SK-N-SH (cell line): Measurements from ENCODE around the gene COL23A1. TPM values are rescaled to one million over a fixed set of nuclear protein-coding genes. Genes with fewer than 3 reads are reported as not detected.

Experiments used
- CTCF ChIA-PET: fragments of 300-600, 350-600 bp; formaldehyde crosslinking; extraction: SDS; loops from one replicate; lab custom pipeline; 2021; lab: Yijun Ruan, JAX
- POLR2A ChIA-PET: fragments of 350-600 bp; sonication (Branson Sonifier 250); formaldehyde crosslinking; extraction: SDS; loops from one replicate; lab custom pipeline; 2020; ENCODE audit warnings: antibody characterized with exemption, inconsistent platforms; lab: Yijun Ruan, JAX
- DNase-seq: peaks from one replicate; pipeline ENCODE4 v3.0.0; 2012
- H2AFZ ChIP-seq: fragments of 200-600 bp; sonication (generic); 2 replicates; pipeline ENCODE4 v1.8.1; 2016; ENCODE audit warnings: antibody characterized with exemption, mild to moderate bottlenecking, low read depth
- H3F3A ChIP-seq: fragments of 200-600 bp; sonication (generic); replicated peaks from 2 replicates; pipeline ENCODE3; 2016; ENCODE audit warnings: antibody characterized with exemption, mild to moderate bottlenecking; ENCODE audit not compliant: insufficient read depth
- H3K27ac ChIP-seq, 2 experiments: fragments of 200-500 bp in 1 of 2; fragments of 200-600 bp in 1 of 2; sonication (Bioruptor generic) in 1 of 2; sonication (generic), shearing (Covaris generic) in 1 of 2; 2 replicates each; pipeline versions ENCODE4 v1.5.1 to v1.6.1; 2014 to 2016; ENCODE audit warnings: low read depth in 2 of 2, inconsistent platforms in 1 of 2, low read length in 1 of 2, mild to moderate bottlenecking in 1 of 2, mixed read lengths in 1 of 2
- H3K27me3 ChIP-seq: fragments of 200-600 bp; sonication (generic), shearing (Covaris generic); 2 replicates; pipeline ENCODE4 v1.6.1; 2016; ENCODE audit warnings: mixed run types; ENCODE audit not compliant: insufficient read depth
- H3K36me3 ChIP-seq, 2 experiments: fragments of 200-500 bp in 1 of 2; fragments of 200-600 bp in 1 of 2; sonication (Bioruptor generic) in 1 of 2; sonication (generic) in 1 of 2; replicated peaks in 1 of 2; 2 replicates each; pipeline versions ENCODE3 to v1.5.1; 2014 to 2016; ENCODE audit warnings: low read length in 1 of 2, mild to moderate bottlenecking in 1 of 2; ENCODE audit not compliant: insufficient read depth in 2 of 2, control insufficient read depth in 1 of 2
- H3K4me1 ChIP-seq, 2 experiments: fragments of 200-500 bp in 1 of 2; fragments of 200-600 bp in 1 of 2; sonication (Bioruptor generic) in 1 of 2; sonication (generic), shearing (Covaris generic) in 1 of 2; 2 replicates each; pipeline versions ENCODE4 v1.5.1 to v1.6.1; 2014 to 2016; ENCODE audit warnings: low read depth in 1 of 2, low read length in 1 of 2, mixed run types in 1 of 2; ENCODE audit not compliant: insufficient read depth in 2 of 2, control insufficient read depth in 1 of 2
- H3K4me2 ChIP-seq: fragments of 200-600 bp; sonication (generic), shearing (Covaris generic); 2 replicates; pipeline ENCODE4 v1.6.1; 2017; ENCODE audit warnings: mixed run types
- H3K4me3 ChIP-seq, 2 experiments: fragments of 200-500 bp in 1 of 2; fragments of 200-600 bp in 1 of 2; sonication (Bioruptor generic) in 1 of 2; sonication (generic), shearing (Covaris generic) in 1 of 2; 2 replicates each; pipeline versions ENCODE4 v1.5.1 to v1.8.1; 2014 to 2016; ENCODE audit warnings: low read depth in 2 of 2, inconsistent platforms in 1 of 2, low read length in 1 of 2, mild to moderate bottlenecking in 1 of 2, mixed read lengths in 1 of 2, moderate library complexity in 1 of 2
- H3K79me2 ChIP-seq: fragments of 200-600 bp; sonication (generic); 2 replicates; pipeline ENCODE4 v1.8.1; 2017; ENCODE audit warnings: mild to moderate bottlenecking; ENCODE audit not compliant: insufficient read depth
- H3K9ac ChIP-seq: fragments of 200-600 bp; sonication (generic); 2 replicates; pipeline ENCODE4 v1.6.1; 2017; ENCODE audit warnings: mixed run types
- H3K9me2 ChIP-seq: fragments of 200-600 bp; sonication (generic); 2 replicates; pipeline ENCODE4 v1.6.1; 2017; ENCODE audit warnings: mixed run types
- H3K9me3 ChIP-seq: fragments of 200-600 bp; sonication (generic); 2 replicates; pipeline ENCODE4 v1.6.1; 2017; ENCODE audit warnings: mixed run types, mild to moderate bottlenecking, moderate library complexity
- H4K20me1 ChIP-seq: fragments of 200-600 bp; sonication (generic); 2 replicates; pipeline ENCODE4 v1.6.1; 2017; ENCODE audit warnings: mild to moderate bottlenecking, mixed run types; ENCODE audit not compliant: insufficient read depth
- CHD2 ChIP-seq: fragments of 150-350 bp; IDR thresholded peaks from 2 replicates; pipeline ENCODE4 v1.6.1; 2018; ENCODE audit warnings: low read length; ENCODE audit not compliant: partially characterized antibody
- ELF1 ChIP-seq: IDR thresholded peaks from 2 replicates; pipeline ENCODE4 v1.4.0; 2012
- EP300 ChIP-seq, 2 experiments: IDR thresholded peaks; 2 replicates each; pipeline versions ENCODE4 v1.4.0 to v1.6.1; 2012; ENCODE audit warnings: borderline replicate concordance in 1 of 2, low read depth in 1 of 2, low read length in 1 of 2
- EZH2phosphoT487 ChIP-seq: fragments of 200-600 bp; sonication (generic); IDR thresholded peaks from 2 replicates; pipeline ENCODE4 v1.6.1; 2017; ENCODE audit warnings: low read depth, mixed run types, mild to moderate bottlenecking, antibody characterized with exemption, moderate library complexity, borderline replicate concordance
- FOSL2 ChIP-seq: IDR thresholded peaks from 2 replicates; pipeline ENCODE4 v1.4.0; 2012; ENCODE audit warnings: low read depth, mild to moderate bottlenecking, moderate library complexity, borderline replicate concordance
- FOXM1 ChIP-seq: IDR thresholded peaks from 2 replicates; pipeline ENCODE4 v1.4.0; 2012; ENCODE audit warnings: low read depth, mild to moderate bottlenecking
- GABPA ChIP-seq: IDR thresholded peaks from 2 replicates; pipeline ENCODE4 v1.4.0; 2012; ENCODE audit warnings: low read depth, mild to moderate bottlenecking
- MXI1 ChIP-seq: IDR thresholded peaks from 2 replicates; pipeline ENCODE4 v1.6.1; 2012; ENCODE audit warnings: mild to moderate bottlenecking, low read depth, low read length, improper control_type of control experiment
- NRF1 ChIP-seq: IDR thresholded peaks from 2 replicates; pipeline ENCODE4 v1.6.1; 2012; ENCODE audit warnings: low read depth, mild to moderate bottlenecking, low read length
- POLR2AphosphoS5 ChIP-seq: IDR thresholded peaks from 2 replicates; pipeline ENCODE4 v1.6.1; 2012; ENCODE audit warnings: low read depth, low read length
- RAD21 ChIP-seq: IDR thresholded peaks from 2 replicates; pipeline ENCODE4 v1.6.1; 2012; ENCODE audit warnings: mild to moderate bottlenecking, low read length
- RCOR1 ChIP-seq: fragments of 150-350 bp; IDR thresholded peaks from 2 replicates; pipeline ENCODE4 v1.6.1; 2017; ENCODE audit warnings: antibody characterized with exemption, low read length
- RXRA ChIP-seq: IDR thresholded peaks from 2 replicates; pipeline ENCODE4 v1.4.0; 2012; ENCODE audit warnings: low read depth, mild to moderate bottlenecking, borderline replicate concordance
- SIN3A ChIP-seq: IDR thresholded peaks from 2 replicates; pipeline ENCODE4 v1.6.1; 2012; ENCODE audit warnings: low read depth, mild to moderate bottlenecking, low read length, moderate library complexity, borderline replicate concordance
- TAF1 ChIP-seq: IDR thresholded peaks from 2 replicates; pipeline ENCODE4 v1.6.1; 2012; ENCODE audit warnings: low read depth, mild to moderate bottlenecking, low read length, moderate library complexity, borderline replicate concordance
- TCF12 ChIP-seq: IDR thresholded peaks from 2 replicates; pipeline ENCODE4 v1.4.0; 2012
- TEAD4 ChIP-seq: IDR thresholded peaks from 2 replicates; pipeline ENCODE4 v1.4.0; 2012; ENCODE audit warnings: mild to moderate bottlenecking, borderline replicate concordance; ENCODE audit not compliant: insufficient read depth
- WGBS: methylation state at CpG from one replicate; pipeline ENCODE4 v1.1.6; 2017; ENCODE audit warnings: low lambda C conversion rate; 5-methylcytosine and 5-hydroxymethylcytosine counted together
- polyA plus RNA-seq, 3 experiments: library from polyadenylated mRNA; depleted of rRNA; stranded (reverse); fragments of >200 nt; gene quantifications; 2 replicates each; pipeline ENCODE4 v1.2.3, GENCODE V29; 2012
- TF ChIP-seq, protein P1 (sequence below): IDR thresholded peaks from 2 replicates; pipeline ENCODE4 v1.6.1; 2012; ENCODE audit warnings: mild to moderate bottlenecking, low read depth, low read length, moderate library complexity
- TF ChIP-seq, protein P2 (sequence below): IDR thresholded peaks from 2 replicates; pipeline ENCODE4 v1.4.0; 2012; ENCODE audit warnings: low read depth, borderline replicate concordance

COL23A1 gene
- polyA plus RNA-seq, 1 of the 3 experiments (the other 2 are of a cell fraction): 0.10 TPM

DNA sequence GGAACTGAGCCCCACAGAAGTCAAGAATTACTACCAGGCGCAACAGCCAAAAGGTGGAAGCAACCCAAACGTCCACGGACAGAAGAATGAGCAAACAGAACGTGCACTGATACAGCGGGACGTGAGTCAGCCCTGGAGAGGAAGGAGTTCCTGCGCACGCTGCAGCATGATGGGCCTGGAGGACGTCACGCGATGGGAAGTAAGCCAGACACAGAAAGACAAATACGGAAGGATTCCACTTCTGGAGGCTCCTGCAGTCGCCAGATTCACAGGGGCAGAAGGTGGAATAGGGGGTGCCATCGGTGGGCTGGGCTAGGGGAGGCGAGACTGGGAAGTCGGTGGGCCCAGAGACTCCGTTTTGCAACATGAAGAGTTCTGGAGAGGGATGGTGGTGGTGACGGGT is 277.3 kb downstream of the COL23A1 start:
- POLR2A ChIA-PET: no interaction called here
- no peaks in the 10 kb centered on the region for H3K9me3 ChIP-seq

More for the DNA sequence above, 277.3 kb downstream of the COL23A1 start:
- H3K4me1 ChIP-seq: peaks cover 0 to 42% of the 10 kb centered on the region in 2 experiments; a peak in 1 of 4 replicates
- no peaks in the 10 kb centered on the region for H3K9me2 ChIP-seq
- no peaks in the 10 kb centered on the region for H3F3A ChIP-seq
- no peaks in the 10 kb centered on the region for H3K79me2 ChIP-seq
- no peak overlapping the region for H3K4me2 ChIP-seq
- no peak overlapping the region for H3K9ac ChIP-seq
- CTCF ChIA-PET: no interaction called here
- no peak overlapping the region for H2AFZ ChIP-seq
- no peak overlapping the region; a peak in 1 of 4 replicates for H3K27ac ChIP-seq
- no peaks in the 10 kb centered on the region for H4K20me1 ChIP-seq
- no peaks in the 10 kb centered on the region for H3K27me3 ChIP-seq
- DNase-seq: no peak
- WGBS: 54% methylated on average over 18 of the region's 18 CpGs
- H3K36me3 ChIP-seq: no peaks in the 10 kb centered on the region
- TF ChIP-seq GABPA (no peak), RXRA (no peak), CHD2 (no peak), RAD21 (no peak), POLR2AphosphoS5 (no peak), ELF1 (no peak), RCOR1 (no peak), EP300 (IDR thresholded peaks at IDR 0.05; ENCODE audit: borderline replicate concordance in 1 of 2, low read depth in 1 of 2, low read length in 1 of 2) (no peak), EZH2phosphoT487 (no peak), MXI1 (no peak), TEAD4 (no peak), FOSL2 (no peak), NRF1 (no peak), FOXM1 (no peak), SIN3A (no peak), TAF1 (no peak), TCF12 (no peak)
- TF ChIP-seq, protein P1, sequence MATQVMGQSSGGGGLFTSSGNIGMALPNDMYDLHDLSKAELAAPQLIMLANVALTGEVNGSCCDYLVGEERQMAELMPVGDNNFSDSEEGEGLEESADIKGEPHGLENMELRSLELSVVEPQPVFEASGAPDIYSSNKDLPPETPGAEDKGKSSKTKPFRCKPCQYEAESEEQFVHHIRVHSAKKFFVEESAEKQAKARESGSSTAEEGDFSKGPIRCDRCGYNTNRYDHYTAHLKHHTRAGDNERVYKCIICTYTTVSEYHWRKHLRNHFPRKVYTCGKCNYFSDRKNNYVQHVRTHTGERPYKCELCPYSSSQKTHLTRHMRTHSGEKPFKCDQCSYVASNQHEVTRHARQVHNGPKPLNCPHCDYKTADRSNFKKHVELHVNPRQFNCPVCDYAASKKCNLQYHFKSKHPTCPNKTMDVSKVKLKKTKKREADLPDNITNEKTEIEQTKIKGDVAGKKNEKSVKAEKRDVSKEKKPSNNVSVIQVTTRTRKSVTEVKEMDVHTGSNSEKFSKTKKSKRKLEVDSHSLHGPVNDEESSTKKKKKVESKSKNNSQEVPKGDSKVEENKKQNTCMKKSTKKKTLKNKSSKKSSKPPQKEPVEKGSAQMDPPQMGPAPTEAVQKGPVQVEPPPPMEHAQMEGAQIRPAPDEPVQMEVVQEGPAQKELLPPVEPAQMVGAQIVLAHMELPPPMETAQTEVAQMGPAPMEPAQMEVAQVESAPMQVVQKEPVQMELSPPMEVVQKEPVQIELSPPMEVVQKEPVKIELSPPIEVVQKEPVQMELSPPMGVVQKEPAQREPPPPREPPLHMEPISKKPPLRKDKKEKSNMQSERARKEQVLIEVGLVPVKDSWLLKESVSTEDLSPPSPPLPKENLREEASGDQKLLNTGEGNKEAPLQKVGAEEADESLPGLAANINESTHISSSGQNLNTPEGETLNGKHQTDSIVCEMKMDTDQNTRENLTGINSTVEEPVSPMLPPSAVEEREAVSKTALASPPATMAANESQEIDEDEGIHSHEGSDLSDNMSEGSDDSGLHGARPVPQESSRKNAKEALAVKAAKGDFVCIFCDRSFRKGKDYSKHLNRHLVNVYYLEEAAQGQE: no peak
- TF ChIP-seq, protein P2, sequence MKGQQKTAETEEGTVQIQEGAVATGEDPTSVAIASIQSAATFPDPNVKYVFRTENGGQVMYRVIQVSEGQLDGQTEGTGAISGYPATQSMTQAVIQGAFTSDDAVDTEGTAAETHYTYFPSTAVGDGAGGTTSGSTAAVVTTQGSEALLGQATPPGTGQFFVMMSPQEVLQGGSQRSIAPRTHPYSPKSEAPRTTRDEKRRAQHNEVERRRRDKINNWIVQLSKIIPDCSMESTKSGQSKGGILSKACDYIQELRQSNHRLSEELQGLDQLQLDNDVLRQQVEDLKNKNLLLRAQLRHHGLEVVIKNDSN: no peak
- H3K4me3 ChIP-seq: no peak overlapping the region
